GM21367 (cell line): ENCODE data around the gene ARHGEF7.
"Not testable (repeated sequence)": the region's sequence is repeated elsewhere in the genome, so short reads cannot be mapped to it uniquely, and the experiment has no call there.

Experiments used
- ATAC-seq: cut with Tn5 transposase; IDR thresholded peaks from one replicate; pipeline ENCODE4 v1.9.1; 2021; ENCODE audit not compliant: unreplicated experiment

ARHGEF7 gene, protein sequence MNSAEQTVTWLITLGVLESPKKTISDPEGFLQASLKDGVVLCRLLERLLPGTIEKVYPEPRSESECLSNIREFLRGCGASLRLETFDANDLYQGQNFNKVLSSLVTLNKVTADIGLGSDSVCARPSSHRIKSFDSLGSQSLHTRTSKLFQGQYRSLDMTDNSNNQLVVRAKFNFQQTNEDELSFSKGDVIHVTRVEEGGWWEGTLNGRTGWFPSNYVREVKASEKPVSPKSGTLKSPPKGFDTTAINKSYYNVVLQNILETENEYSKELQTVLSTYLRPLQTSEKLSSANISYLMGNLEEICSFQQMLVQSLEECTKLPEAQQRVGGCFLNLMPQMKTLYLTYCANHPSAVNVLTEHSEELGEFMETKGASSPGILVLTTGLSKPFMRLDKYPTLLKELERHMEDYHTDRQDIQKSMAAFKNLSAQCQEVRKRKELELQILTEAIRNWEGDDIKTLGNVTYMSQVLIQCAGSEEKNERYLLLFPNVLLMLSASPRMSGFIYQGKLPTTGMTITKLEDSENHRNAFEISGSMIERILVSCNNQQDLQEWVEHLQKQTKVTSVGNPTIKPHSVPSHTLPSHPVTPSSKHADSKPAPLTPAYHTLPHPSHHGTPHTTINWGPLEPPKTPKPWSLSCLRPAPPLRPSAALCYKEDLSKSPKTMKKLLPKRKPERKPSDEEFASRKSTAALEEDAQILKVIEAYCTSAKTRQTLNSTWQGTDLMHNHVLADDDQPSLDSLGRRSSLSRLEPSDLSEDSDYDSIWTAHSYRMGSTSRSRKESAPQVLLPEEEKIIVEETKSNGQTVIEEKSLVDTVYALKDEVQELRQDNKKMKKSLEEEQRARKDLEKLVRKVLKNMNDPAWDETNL

GRCh38 chr13:111115061-111115964 is at the start of gene ARHGEF7:
ARHGEF7 (plus strand) TSS chr13:111115310; CDS start chr13:111115527, 217 bp downstream.
- no peak for ATAC-seq

DNA sequence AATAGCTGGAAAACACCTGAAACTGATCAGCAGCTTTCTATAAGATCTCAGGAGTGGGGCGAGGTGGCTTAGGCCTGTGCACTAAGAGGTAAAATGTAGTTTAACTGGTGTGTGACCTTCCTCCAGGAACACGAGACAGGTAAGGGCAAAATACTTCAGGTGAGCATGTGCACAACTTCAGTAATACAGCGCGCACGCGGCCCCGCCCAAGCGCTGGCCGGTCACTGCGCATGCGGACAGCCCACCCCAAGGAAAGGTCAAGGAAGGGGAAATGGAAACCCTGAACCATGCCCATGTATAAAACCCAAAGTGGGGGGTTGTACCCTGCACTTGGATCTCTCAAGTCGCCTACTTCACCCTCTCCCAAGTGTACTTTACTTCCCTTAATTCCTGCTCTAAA is 49.4 kb upstream of the ARHGEF7 start:
- ATAC-seq: no peak

GRCh38 chr13:111066544-111066943 is 48.6 kb upstream of the ARHGEF7 start:
- ATAC-seq: no peak

DNA sequence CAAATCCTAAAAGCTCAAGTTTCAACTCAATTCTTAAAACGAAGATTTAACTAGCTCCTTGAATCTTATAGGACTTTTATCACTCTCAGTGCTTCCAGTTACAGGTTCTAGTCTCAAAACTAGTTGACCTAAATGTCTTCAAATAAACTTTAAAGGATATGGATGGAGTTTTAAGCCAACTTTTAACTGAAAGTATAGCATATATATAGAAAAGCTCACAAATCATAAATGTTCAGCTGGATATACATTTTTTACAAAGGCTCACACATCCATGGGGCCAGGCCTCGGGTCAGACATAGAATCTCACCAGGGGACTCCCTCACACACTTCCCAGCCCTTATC is 47.1 kb upstream of the ARHGEF7 start:
- no peak for ATAC-seq

DNA sequence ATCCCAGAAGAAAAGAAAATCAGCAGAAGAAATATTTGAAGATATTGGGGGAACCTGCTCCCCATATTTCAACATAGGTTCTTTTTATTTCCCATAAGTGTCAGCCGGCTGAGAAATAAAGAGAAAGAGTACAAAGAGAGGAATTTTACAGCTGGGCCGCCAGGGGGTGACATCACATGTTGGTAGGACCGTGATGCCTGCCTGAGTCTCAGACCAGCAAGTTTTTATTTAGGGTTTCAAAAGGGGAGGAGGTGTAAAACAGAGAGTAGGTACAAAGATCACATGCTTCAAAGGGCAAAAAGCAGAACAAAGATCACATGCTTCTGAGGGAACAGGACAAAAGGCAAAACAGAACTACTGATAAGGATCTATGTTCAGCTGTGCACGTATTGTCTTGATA is 44.0 kb upstream of the ARHGEF7 start:
- ATAC-seq: not testable (repeated sequence)

DNA sequence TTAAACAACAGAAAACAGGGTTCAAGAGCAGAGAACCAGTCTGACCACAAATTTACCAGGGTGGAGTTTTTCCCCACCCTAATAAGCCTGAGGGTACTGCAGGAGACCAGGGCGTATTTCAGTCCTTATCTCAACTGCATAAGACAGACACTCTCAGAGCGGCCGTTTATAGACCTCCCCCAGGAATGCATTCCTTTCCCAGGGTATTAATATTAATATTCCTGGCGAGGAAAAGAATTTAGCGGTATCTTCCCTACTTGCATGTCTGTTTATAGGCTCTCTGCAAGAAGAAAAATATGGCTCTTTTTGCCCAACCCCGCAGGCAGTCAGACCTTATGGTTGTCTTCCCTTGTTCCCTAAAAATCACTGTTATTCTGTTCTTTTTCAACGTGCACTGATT is 43.6 kb upstream of the ARHGEF7 start:
- not testable (repeated sequence) for ATAC-seq

DNA sequence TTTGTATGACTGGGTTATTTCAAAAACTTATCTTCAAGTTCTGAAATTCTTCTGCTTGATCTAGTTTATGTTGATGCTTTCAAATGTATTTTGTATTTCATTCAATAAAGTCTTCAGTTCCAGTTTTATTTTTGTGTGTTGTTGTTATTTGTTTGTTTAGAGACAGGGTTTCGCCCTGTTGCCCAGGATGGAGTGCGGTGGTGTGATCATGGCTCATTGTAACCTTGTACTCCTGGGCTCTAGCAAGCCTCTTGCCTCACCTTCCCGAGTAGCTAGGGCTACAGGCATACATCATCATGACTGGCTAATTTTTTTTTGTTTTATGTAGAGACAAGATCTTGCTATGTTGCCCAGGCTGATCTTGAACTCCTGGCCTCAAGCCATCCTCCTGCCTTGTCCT is 40.3 kb upstream of the ARHGEF7 start:
- no peak for ATAC-seq

GRCh38 chr13:111076155-111077013 is 38.7 kb upstream of the ARHGEF7 start:
- ATAC-seq: no peak

GRCh38 chr13:111079375-111079774 is 35.7 kb upstream of the ARHGEF7 start:
- no peak for ATAC-seq

DNA sequence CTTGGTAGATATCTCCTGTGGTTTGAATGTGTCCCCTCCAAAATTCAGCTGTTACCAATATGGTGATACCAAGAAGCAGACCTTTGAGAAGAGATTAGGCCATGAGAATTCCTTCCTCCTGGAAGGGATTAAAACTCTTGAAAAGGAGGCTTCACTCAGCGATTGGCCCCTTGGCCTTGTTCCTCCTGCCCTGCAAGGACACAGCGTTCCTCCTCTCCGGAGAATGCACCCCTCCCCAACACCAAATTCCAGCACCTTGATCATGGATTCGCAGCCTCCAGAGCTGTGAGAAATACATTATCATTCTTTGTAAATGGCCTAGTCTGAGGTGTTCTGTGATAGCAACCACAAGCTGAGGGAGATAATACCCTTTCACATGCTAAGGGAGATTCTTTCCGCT is 34.5 kb upstream of the ARHGEF7 start:
- no peak for ATAC-seq

DNA sequence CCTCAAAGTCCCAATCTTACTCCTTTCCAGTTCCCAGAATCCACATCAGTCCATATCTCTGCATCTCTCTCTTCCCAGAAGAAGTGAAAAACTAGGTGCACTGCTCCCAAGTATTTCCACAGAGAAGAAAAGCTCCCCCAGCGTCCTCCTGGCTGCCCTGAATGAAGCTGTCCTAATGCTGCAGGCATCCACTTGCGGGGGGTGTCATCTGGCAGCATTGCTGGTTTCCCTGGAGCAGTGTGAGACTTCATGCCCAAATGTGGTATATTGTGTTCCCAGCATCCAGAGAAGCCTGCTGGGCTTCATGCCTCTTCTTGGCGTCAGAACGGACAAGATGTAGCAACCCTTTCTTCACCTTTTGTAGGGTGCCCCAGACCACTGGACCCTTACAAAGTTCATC is 32.9 kb upstream of the ARHGEF7 start:
- ATAC-seq: no peak

DNA sequence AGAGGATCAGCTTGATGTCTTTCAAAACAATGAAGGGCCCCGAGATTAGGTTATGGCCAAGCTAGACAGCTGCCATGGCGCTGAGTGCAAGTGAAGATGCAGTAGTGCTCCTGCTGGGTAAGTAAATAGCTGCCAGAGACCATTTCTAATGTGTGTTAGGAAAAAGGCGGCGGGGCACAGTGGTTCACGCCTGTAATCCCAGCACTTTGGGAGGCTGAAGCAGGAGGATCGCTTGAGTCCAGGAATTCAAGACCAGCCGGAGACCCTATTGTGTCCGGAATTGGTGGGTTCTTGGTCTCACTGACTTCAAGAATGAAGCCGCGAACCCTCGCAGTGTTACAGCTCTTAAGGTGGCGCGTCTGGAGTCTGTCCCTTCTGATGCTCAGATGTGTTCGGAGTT is 32.3 kb upstream of the ARHGEF7 start:
- ATAC-seq: not testable (repeated sequence)

DNA sequence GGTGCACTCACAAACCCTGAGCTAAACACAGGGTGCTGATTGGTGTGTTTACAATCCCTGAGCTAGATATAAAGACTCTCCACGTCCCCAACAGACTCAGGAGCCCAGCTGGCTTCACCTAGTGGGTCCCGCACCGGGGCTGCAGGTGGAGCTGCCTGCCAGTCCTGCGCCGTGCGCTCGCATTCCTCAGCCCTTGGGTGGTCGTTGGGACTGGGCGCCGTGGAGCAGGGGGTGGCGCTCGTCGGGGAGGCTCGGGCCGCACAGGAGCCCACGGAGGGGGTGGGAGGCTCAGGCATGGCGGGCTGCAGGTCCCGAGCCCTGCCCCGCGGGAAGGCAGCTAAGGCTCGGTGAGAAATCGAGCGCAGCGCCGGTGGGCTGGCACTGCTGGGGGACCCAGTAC is 31.4 kb upstream of the ARHGEF7 start:
- not testable (repeated sequence) for ATAC-seq

DNA sequence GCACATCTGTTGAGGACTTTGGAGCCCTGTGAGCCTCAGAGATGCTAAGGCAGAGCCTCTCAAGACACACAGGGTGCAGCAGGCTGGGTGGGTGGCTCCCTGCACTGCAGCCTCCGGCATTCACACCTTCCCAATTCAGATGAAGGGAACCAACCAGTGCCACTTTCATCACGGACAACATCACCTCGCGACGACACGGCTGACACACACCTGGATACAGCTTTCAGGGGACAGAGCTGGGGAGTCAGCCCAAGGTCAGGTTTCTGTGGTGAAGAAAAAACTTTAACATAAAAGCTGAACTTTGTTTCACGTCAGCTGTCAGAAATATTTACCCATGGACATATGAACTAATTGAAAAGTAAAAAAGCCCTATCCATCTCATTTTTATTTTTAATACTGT is 24.9 kb upstream of the ARHGEF7 start:
- ATAC-seq: no peak

- ATAC-seq: no peak
Measured at GRCh38 chr13:111092685-111093084, 22.4 kb upstream of the ARHGEF7 start.

DNA sequence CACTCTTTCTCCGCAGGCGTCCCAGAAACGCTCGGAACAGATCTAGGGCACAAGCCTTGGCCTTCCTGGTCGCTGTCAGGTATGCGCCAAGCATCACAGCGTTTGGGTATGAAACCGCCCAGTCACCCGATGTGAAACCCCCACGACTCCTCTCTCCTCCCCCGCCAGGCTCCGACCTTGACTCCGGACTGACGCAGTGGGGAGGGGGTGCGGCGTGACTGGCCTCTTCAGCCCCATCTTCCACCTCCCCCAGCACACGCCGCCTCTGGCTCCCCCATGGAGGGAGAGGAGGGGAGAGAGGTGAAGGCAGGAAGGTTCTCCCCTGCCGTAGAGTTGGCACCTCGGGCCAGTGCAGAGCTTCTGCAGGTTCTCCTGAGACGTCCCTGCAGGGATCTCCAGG is 22.0 kb upstream of the ARHGEF7 start:
- no peak for ATAC-seq

- no peak for ATAC-seq
Measured at GRCh38 chr13:111093634-111094033, 21.5 kb upstream of the ARHGEF7 start.

DNA sequence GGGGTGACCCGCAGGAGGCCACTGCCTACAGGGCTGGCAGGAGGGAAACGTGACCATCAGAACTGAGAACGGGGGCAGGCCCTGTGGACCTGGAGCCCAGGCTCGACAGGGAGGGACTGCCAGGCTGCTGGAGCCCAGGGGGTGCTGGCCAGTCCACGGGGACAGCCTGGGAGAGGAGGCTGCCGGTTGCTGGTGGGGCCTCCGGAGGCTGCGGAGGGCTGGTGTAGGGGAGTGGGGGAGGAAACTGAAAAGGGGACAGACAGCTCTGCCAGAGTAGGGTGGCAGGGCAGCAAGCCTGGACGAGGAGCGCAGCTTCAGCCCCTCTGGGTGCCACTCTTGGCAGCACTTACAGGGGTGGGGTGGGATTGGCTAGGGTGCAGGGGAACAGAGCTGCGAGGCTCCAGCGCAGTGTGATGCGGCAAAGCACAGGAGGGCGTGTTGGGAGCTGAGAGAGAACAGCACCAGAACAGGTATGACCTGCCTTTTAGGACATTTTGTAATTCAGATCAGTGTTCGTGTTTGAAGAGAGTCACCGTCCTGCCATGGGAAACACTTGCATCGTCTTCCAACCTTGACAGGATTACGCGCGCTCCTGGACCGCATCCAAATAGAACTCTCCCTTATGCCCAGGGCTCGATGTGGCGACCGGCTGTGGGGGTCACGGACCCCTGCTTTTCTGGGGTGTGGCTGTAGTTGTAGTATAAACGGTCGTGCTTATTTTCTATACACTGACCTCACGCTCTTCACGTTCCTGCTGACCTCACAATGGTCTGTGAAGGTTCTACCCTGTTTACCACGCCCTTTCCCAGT is 19.9 kb upstream of the ARHGEF7 start:
- ATAC-seq: no peak

GRCh38 chr13:111095911-111096501 is 19.1 kb upstream of the ARHGEF7 start:
- no peak for ATAC-seq
